ENCODE measurements around the gene YWHAG.
"Not testable (repeated sequence)": the region's sequence is repeated elsewhere in the genome, so short reads cannot be mapped to it uniquely, and the experiment has no call there.

YWHAG gene

GRCh38 chr7:76346778-76347177 lies 12.0 kb downstream of the YWHAG start:
- no peak for DNase-seq

DNA sequence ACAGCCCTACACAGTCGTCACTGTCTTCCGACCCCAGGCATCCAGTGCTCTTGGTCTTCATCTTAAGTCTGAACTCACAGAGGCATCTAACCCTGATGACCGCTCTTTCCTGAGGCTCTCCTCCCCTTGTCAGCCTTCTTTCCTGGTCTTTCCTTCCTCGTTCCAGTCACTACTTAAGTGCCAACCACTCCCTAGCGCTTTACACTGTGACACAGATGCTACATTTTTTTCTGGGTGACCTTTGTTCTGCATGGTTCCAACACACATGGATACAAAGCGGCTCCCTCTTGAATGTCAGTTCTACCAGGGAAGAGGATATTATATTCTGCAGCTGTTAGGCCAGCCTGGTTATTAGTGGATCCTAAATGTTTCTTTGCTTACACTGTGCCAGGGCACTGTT lies 12.7 kb downstream of the YWHAG start:
- no peak for DNase-seq

GRCh38 chr7:76343931-76344321 lies 14.9 kb downstream of the YWHAG start:
- no peak for DNase-seq

GRCh38 chr7:76343294-76343930 lies 15.4 kb downstream of the YWHAG start:
- DNase-seq = no peak

DNA sequence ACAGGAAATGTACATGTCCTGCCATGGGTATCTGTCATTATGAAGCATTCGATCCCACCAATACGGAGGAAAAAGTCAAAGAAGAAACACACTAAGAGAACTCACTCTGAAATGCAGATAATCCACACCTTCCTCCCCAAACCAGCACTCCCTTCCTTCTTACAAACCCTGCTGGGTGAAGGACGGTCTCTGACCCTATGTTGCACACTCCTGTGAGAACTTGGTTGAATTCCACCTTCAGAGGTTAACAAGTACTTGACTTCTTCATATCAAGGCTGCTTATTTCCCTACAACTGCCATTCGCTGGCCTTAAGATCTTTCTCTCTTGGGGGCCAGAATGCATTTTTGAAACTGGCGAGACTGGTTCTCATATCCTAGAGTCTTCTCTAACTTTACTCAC lies 16.6 kb downstream of the YWHAG start:
- no peak for DNase-seq

GRCh38 chr7:76340617-76341131 lies 18.1 kb downstream of the YWHAG start:
- DNase-seq = no peak

GRCh38 chr7:76338298-76339084 lies 20.3 kb downstream of the YWHAG start:
- peak; percentile 71 for DNase-seq

GRCh38 chr7:76337147-76337546 lies 21.6 kb downstream of the YWHAG start:
- DNase-seq = no peak

DNA sequence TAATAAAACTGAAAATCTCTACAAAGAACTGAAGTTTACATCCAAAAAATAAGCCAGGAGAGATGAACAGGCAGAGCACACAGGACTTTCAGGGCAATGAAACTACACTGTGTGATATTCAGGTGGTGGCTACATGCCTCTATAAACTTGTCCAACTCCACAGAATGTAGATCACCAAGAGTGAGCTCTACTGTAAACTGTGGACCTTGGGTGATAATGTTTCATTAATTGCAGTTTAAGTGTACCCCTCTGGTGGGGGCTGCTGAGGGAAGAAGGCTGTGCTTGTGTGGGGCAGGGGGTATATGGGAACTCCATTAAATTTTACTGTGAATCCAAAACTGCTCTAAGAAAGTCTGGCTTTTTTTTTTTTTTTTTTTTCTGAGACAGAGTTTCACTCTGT lies 22.7 kb downstream of the YWHAG start:
- no peak for DNase-seq

- not testable (repeated sequence) for DNase-seq
Measured at GRCh38 chr7:76335417-76335816, 23.4 kb downstream of the YWHAG start.

DNA sequence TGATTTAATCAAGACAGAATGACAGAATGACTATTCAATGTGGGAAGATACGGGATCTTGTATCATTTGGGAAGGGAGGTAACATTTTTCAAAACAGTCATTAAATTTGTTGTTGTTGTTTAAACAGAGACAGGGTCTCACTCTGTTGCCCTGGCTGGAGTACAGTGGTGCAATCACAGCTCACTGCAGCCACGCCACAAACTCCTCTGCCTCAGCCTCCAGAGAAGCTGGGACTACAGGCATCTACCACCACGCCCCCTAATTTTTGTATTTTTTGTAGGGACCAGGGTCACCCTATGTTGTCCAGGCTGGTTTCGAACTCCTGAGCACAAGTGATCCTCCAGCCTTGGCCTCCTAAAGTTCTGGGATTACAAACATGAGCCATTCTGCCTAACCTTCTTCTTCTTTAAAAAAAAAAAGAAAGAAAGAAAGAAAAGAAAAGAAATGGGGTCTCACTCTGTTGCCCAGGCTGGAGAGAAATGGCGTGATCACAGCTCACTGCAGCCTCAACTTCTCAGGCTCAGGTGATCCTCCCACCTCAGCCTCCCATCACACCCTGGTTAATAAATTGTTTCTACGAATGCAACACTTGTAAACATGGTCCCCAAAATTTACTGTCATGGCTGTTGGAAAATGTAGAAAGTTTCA lies 24.3 kb downstream of the YWHAG start:
- no peak for DNase-seq

DNA sequence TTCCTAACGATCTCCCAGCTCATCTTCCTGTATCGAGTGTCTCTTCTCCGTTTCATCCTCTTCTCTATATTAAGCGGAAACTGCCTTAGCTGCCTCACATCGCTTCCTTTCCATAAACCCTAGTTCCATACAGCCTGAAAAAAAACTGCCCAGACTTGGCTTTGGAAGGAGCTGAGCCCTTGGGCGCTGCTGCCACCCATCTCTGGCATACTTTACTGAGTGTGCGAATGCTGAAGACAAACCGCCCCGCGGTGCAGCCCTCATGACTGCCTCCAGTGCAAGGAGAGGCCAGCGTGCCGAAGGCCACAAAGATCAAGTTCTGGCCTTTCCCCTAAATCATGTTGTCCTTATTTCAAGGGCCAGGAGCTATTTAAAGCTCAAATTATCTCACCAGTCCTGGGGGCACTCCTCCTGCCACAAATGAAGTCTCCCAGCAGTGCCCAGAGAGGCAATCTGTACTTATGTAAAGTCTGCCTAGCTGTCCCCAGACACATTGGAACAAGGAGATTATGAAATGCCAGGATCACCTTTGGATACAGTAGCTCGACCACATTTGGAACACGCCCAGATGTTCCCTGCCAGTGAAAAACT lies 25.2 kb downstream of the YWHAG start:
- DNase-seq = no peak

DNA sequence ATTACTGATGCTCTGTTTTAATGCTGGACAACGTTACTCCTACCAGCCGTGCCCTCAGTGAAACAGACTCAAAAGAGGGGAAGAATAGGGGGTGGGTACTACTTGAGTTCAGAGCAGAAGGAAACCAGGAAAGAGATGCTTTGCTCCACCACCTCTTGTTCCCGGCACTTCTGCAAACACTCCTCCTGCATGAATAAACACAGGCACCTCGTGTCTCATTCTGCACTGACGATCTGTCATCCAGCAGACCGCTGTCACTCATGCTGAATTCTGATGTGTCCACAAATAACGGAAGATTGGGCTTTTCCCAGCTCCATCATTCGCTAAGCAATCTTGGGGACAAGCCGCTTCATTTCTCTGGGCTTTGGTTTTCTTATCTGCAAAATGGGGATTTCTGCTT lies 26.7 kb downstream of the YWHAG start:
- no peak for DNase-seq

- DNase-seq = no peak
Measured at GRCh38 chr7:76330673-76331072, 28.1 kb downstream of the YWHAG start.

- no peak for DNase-seq
Measured at GRCh38 chr7:76330261-76330660, 28.5 kb downstream of the YWHAG start.

- no peak for DNase-seq
Measured at GRCh38 chr7:76329479-76329878, 29.3 kb downstream of the YWHAG start.

- no peak for DNase-seq
Measured at GRCh38 chr7:76328389-76328788, 30.4 kb downstream of the YWHAG start.

DNA sequence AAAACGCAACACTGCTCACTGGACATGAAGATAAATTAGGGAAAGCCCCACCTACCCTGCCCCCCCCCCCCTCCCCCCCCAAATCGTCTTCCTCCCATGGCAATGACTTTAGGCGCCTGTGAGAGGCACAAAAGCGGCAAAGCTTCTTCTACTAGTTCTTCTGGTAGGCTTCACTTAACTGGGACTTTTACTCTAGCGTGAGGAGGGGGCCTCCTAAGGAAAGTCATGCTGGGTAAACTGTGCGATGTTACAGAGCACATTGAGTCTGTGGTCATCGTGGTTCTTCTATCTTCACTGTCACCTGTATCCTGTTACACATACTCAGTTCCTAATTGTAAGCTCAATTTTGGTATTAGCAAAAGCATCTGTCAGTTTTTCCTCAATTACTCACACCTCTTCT lies 31.2 kb downstream of the YWHAG start:
- DNase-seq = no peak

- no peak for DNase-seq
Measured at GRCh38 chr7:76326646-76327233, 32.1 kb downstream of the YWHAG start.

DNA sequence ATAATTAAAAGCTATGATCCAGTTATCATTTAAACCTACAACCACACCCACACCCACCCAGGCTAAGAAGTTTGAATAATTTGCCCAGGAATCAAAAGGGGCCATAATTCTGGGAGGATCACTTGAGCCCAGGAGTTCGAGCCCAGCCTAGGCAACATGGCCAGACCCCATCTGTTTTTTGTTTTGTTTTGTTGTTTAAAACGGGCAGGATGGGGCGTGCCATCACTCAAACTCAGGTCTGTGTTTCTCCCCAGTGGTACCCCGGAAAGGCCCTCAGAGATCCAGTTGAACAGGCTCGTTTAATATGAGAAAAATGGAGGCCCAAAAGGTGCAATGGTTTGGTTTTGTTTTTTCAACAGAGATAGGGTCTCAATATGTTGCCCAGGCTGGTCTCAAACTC lies 33.0 kb downstream of the YWHAG start:
- no peak for DNase-seq

DNA sequence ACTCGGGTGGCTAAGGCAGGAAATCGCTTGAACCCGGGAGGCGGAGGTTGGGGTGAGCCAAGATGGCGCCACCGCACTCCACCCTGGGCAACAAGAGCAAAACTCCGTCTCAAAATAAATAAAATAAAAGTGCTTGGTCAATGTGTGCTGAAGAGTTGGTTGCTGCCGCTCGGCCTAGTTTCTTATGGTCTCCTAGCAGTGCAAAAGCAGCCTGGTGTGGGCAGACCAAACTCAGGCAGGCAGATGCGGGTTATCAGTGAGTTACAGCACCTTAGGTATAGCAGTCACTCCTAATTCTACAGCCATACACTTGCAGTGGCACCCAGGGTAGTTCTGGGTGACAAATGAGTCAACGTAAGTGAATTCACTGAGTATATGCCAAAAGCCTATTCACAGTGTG lies 33.7 kb downstream of the YWHAG start:
- no peak for DNase-seq

DNA sequence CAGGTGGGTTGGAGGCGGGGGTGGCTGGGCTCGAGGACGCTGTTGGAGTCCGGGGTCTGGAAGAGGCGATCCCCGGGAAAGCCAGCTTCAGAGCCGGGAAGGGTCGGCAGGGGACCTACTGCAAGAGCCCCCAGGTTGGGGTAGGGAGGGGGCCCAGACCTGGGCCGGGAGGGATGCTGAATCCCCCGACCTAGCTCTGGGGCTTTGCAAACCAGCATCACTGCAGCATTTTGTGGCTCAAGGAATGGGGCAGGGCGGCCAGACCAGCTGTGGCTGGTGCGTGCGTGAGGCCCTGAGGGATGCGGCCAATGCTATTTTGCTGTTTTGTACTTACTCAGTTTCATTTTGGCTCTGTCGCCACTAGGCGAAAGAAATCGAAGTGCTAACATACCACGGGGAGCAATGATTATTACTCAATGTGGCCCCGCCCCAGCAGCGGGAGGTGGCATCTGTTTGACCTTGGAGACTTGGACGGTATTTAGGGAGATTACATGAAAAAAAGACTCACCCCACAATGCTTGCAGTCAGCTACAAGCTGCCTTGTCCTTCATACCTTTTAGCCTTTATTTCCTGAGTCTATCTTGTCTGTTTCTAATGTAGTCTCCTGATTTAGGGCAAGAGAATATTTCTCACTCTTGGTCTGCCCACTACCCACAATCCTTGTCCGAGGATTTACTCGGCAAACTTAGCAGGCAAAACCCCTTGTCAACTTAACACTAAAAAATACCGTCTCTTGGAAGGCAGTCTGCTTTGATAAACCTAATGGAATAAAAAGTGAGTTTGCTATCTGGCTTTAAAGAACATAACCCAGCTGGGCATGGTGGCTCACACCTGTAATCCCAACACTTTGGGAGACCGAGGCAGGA lies 40.1 kb downstream of the YWHAG start:
- DNase-seq = peak; percentile 70

Measured in NCI-H226 (cell line).